Ectodermal cell (in vitro differentiated cells): ENCODE measurements around the gene ANKRD44.

Source experiments
- H3K27ac ChIP-seq: 2 replicates; pipeline ENCODE4 v1.7.0; 2013; ENCODE audit warnings: mild to moderate bottlenecking, low read depth, low read length; ENCODE audit not compliant: insufficient read depth, poor library complexity, severe bottlenecking
- H3K27me3 ChIP-seq: 2 replicates; pipeline ENCODE4 v1.7.0; 2013; ENCODE audit warnings: mild to moderate bottlenecking, low read length; ENCODE audit not compliant: insufficient read depth, control insufficient read depth, poor library complexity, severe bottlenecking
- H3K36me3 ChIP-seq: one replicate; pipeline ENCODE4 v1.7.0; 2013; ENCODE audit warnings: low read length; ENCODE audit not compliant: control insufficient read depth, insufficient read depth
- H3K4me1 ChIP-seq: one replicate; pipeline ENCODE4 v1.7.0; 2013; ENCODE audit warnings: low read length; ENCODE audit not compliant: control insufficient read depth, insufficient read depth
- H3K4me3 ChIP-seq: 2 replicates; pipeline ENCODE4 v1.7.0; 2013; ENCODE audit warnings: low read depth, low read length, control low read depth; ENCODE audit not compliant: insufficient read depth
- H3K9me3 ChIP-seq: 2 replicates; pipeline ENCODE4 v1.7.0; 2013; ENCODE audit warnings: mild to moderate bottlenecking, low read length, moderate library complexity; ENCODE audit not compliant: control insufficient read depth
- WGBS, 2 experiments: methylation state at CpG; one replicate each; pipeline ENCODE4 v1.1.7; 2013; ENCODE audit warnings: missing lambda C conversion rate in 2 of 2; 5-methylcytosine and 5-hydroxymethylcytosine counted together

Gene ANKRD44

GRCh38 chr2:196941398-196942078, 369.0 kb downstream of the ANKRD44 start:
- Histone ChIP-seq H3K4me1 (peaks cover 3% of the 10 kb centered on the region), H3K4me3 (no peak overlapping the region), H3K9me3 (no peaks in the 10 kb centered on the region), H3K27me3 (no peaks in the 10 kb centered on the region), H3K27ac (no peak overlapping the region), H3K36me3 (no peaks in the 10 kb centered on the region)
- 89 to 92% methylated on average over 2 to 4 of the region's 4 CpGs for WGBS, 2 experiments

- Histone ChIP-seq H3K27ac (no peak overlapping the region), H3K36me3 (no peaks in the 10 kb centered on the region), H3K4me1 (peaks cover 3% of the 10 kb centered on the region), H3K4me3 (no peak overlapping the region), H3K27me3 (no peaks in the 10 kb centered on the region), H3K9me3 (no peaks in the 10 kb centered on the region)
- 91 to 95% methylated on average over 1 of the region's 1 CpG for WGBS, 2 experiments
Measured at GRCh38 chr2:196939371-196939770, 371.2 kb downstream of the ANKRD44 start.
